Neural progenitor cell (in vitro differentiated cells): Measurements from ENCODE around the gene SEC16B.

Source experiments
- EZH2 ChIP-seq: fragments of 200-600 bp; sonication (generic); IDR thresholded peaks from 2 replicates; pipeline ENCODE4 v1.6.1; 2017; ENCODE audit warnings: antibody characterized with exemption, mild to moderate bottlenecking, moderate library complexity
- EZH2phosphoT487 ChIP-seq: fragments of 200-600 bp; sonication (generic); IDR thresholded peaks from 2 replicates; pipeline ENCODE4 v1.6.1; 2017; ENCODE audit warnings: antibody characterized with exemption
- TF ChIP-seq, protein P1 (sequence below): fragments of 200-600 bp; sonication (generic); IDR thresholded peaks from 2 replicates; pipeline ENCODE4 v1.5.1; 2017; ENCODE audit warnings: antibody characterized with exemption, mild to moderate bottlenecking

DNA sequence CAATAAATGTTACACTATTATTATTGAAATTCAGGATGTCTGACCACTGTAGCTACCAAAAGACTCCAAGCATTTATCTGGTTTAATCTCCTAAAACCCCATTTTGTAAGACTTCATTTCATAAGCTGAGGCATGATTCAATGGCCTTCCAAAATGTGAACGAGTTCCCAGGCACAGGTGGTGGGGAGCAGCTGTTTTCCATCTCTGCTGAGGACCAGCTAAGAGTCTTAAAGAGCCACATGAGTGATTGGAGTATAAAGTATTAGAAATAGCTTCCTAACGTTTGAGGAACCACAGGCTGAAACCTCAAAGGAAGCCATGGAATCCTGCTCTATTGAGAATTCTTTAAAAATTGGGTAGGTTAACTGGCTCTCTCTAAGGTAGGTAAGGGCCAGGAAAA lies 44.9 kb downstream of the SEC16B start:
- TF ChIP-seq, protein P1, sequence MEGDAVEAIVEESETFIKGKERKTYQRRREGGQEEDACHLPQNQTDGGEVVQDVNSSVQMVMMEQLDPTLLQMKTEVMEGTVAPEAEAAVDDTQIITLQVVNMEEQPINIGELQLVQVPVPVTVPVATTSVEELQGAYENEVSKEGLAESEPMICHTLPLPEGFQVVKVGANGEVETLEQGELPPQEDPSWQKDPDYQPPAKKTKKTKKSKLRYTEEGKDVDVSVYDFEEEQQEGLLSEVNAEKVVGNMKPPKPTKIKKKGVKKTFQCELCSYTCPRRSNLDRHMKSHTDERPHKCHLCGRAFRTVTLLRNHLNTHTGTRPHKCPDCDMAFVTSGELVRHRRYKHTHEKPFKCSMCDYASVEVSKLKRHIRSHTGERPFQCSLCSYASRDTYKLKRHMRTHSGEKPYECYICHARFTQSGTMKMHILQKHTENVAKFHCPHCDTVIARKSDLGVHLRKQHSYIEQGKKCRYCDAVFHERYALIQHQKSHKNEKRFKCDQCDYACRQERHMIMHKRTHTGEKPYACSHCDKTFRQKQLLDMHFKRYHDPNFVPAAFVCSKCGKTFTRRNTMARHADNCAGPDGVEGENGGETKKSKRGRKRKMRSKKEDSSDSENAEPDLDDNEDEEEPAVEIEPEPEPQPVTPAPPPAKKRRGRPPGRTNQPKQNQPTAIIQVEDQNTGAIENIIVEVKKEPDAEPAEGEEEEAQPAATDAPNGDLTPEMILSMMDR = no peak
- no peak for TF ChIP-seq EZH2
- no peak for TF ChIP-seq EZH2phosphoT487
